ENCODE results near the gene GDPD5.
A peak's percentile ranks its signal among the peaks of the same experiment; 100 is the strongest.

The GDPD5 gene

GRCh38 chr11:75541193-75542087, 15.7 kb upstream of the GDPD5 start:
- no peaks in the 10 kb centered on the region for H3K27me3 ChIP-seq (ENCODE audit: insufficient read depth, low read length)
- no peaks in the 10 kb centered on the region for H3K4me1 ChIP-seq (ENCODE audit: insufficient read depth, low read length)
- H3K9ac ChIP-seq (ENCODE audit: low read depth, low read length) = no peak overlapping the region
- H3K4me3 ChIP-seq (ENCODE audit: low read length) = no peak overlapping the region
- H3K27ac ChIP-seq (ENCODE audit: low read depth, low read length) = no peak overlapping the region
- no peaks in the 10 kb centered on the region for H3K36me3 ChIP-seq (ENCODE audit: insufficient read depth, low read length)
- 94% methylated on average over 3 of the region's 4 CpGs for WGBS
- H3K9me3 ChIP-seq (ENCODE audit: insufficient read depth, low read depth, low read length) = no peaks in the 10 kb centered on the region

DNA sequence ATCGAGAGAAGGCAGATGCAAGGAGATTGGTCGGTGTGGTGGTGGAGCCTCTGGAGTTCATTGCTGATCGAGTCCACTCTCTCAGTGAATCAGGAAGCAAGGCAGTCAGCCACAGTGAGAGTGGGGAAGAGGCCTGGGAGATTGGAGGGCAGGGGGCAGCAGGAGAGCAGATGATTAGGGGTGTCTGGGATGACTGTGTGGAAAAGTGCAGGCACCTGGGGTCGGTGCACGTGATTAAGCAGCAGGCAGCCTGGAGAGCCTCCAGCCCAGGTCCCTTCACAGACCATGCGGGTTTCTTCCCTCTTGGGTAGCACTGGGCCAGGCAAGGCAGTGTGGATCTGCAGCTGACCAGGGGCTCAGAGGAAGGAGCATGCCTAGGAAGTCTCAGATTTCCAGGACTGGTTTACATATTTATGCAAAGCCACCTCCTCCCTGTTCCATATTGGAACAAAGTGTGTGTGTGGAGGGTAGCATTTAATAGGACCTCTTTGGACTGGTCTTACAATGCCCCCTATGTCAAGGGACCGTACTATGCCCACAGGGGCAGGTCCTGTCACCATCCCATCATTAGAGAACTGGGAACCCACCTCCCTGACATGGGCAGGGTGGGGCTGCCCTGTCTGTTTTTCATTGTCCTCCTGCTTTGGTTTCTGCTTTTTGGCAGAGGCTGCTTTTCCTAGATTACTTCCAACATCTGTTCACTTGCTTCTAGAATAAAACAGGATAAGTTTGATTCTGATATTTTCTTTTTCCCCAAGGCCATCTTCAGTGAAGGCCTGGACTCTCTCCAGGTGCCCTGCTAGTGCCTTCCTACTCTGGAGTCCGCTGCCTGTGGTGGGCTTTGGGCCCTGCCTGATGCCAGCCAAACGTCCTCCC, 14.0 kb upstream of the GDPD5 start:
- H3K4me3 ChIP-seq (ENCODE audit: low read length) = no peak overlapping the region
- no peak overlapping the region for H3K27ac ChIP-seq (ENCODE audit: low read depth, low read length)
- WGBS = 86% methylated on average over 9 of the region's 9 CpGs
- no peaks in the 10 kb centered on the region for H3K36me3 ChIP-seq (ENCODE audit: insufficient read depth, low read length)
- H3K9ac ChIP-seq (ENCODE audit: low read depth, low read length) = no peak overlapping the region
- H3K4me1 ChIP-seq (ENCODE audit: insufficient read depth, low read length) = no peaks in the 10 kb centered on the region
- no peaks in the 10 kb centered on the region for H3K9me3 ChIP-seq (ENCODE audit: insufficient read depth, low read depth, low read length)
- no peaks in the 10 kb centered on the region for H3K27me3 ChIP-seq (ENCODE audit: insufficient read depth, low read length)

- H3K36me3 ChIP-seq (ENCODE audit: insufficient read depth, low read length) = no peaks in the 10 kb centered on the region
- no peak overlapping the region for H3K27ac ChIP-seq (ENCODE audit: low read depth, low read length)
- no peaks in the 10 kb centered on the region for H3K27me3 ChIP-seq (ENCODE audit: insufficient read depth, low read length)
- WGBS = 84% methylated on average over 11 of the region's 11 CpGs
- H3K9ac ChIP-seq (ENCODE audit: low read depth, low read length) = no peak overlapping the region
- no peak overlapping the region for H3K4me3 ChIP-seq (ENCODE audit: low read length)
- H3K9me3 ChIP-seq (ENCODE audit: insufficient read depth, low read depth, low read length) = no peaks in the 10 kb centered on the region
- H3K4me1 ChIP-seq (ENCODE audit: insufficient read depth, low read length) = no peaks in the 10 kb centered on the region
Measured at GRCh38 chr11:75538150-75538942, 12.6 kb upstream of the GDPD5 start.

DNA sequence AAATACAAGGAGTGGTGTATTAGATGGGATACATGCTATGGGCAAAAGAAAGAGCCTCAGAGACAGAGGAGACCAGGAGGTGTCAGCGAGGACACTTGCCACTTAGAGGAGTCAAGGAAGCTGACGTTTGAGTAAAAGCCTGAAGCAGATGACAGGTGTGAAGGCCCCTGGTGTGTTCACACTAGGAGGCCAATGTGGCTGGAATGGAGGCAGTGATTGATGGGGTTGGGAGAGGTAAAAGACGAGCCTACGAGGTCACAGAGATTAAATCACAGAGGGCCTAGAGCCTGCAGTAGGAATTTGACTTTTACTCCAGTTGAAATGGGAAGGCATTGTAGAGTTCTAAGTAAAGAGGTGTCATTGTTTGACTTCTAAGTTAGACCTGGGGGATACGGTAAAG, 12.0 kb upstream of the GDPD5 start:
- H3K36me3 ChIP-seq (ENCODE audit: insufficient read depth, low read length) = no peaks in the 10 kb centered on the region
- no peak overlapping the region for H3K4me3 ChIP-seq (ENCODE audit: low read length)
- H3K4me1 ChIP-seq (ENCODE audit: insufficient read depth, low read length) = no peaks in the 10 kb centered on the region
- H3K9me3 ChIP-seq (ENCODE audit: insufficient read depth, low read depth, low read length) = no peaks in the 10 kb centered on the region
- no peak overlapping the region for H3K9ac ChIP-seq (ENCODE audit: low read depth, low read length)
- WGBS = 46% methylated on average over 5 of the region's 5 CpGs
- no peaks in the 10 kb centered on the region for H3K27me3 ChIP-seq (ENCODE audit: insufficient read depth, low read length)
- H3K27ac ChIP-seq (ENCODE audit: low read depth, low read length) = no peak overlapping the region

- Histone ChIP-seq H3K9me3 (ENCODE audit: insufficient read depth, low read depth, low read length) (no peaks in the 10 kb centered on the region), H3K36me3 (ENCODE audit: insufficient read depth, low read length) (no peaks in the 10 kb centered on the region), H3K4me1 (ENCODE audit: insufficient read depth, low read length) (no peaks in the 10 kb centered on the region; the same call in 1 of the 2 replicates), H3K9ac (ENCODE audit: low read depth, low read length) (no peak overlapping the region), H3K27ac (ENCODE audit: low read depth, low read length) (no peak overlapping the region), H3K27me3 (ENCODE audit: insufficient read depth, low read length) (no peaks in the 10 kb centered on the region), H3K4me3 (ENCODE audit: low read length) (no peak overlapping the region)
- WGBS = 79% methylated on average over 10 of the region's 13 CpGs
Measured at GRCh38 chr11:75536786-75537641, 11.3 kb upstream of the GDPD5 start.

GRCh38 chr11:75535071-75535470, 9.3 kb upstream of the GDPD5 start:
- no peak overlapping the region for H3K9ac ChIP-seq (ENCODE audit: low read depth, low read length)
- H3K4me3 ChIP-seq (ENCODE audit: low read length) = no peak overlapping the region
- H3K4me1 ChIP-seq (ENCODE audit: insufficient read depth, low read length) = no peaks in the 10 kb centered on the region; the same call in 1 of the 2 replicates
- H3K27me3 ChIP-seq (ENCODE audit: insufficient read depth, low read length) = no peaks in the 10 kb centered on the region
- no peaks in the 10 kb centered on the region for H3K36me3 ChIP-seq (ENCODE audit: insufficient read depth, low read length)
- no peaks in the 10 kb centered on the region for H3K9me3 ChIP-seq (ENCODE audit: insufficient read depth, low read depth, low read length)
- 88% methylated on average over 1 of the region's 1 CpG for WGBS
- no peak overlapping the region for H3K27ac ChIP-seq (ENCODE audit: low read depth, low read length)

GRCh38 chr11:75534259-75535069, 8.7 kb upstream of the GDPD5 start:
- no peak overlapping the region for H3K27ac ChIP-seq (ENCODE audit: low read depth, low read length)
- no peak overlapping the region for H3K4me3 ChIP-seq (ENCODE audit: low read length)
- H3K9ac ChIP-seq (ENCODE audit: low read depth, low read length) = no peak overlapping the region
- no peaks in the 10 kb centered on the region for H3K36me3 ChIP-seq (ENCODE audit: insufficient read depth, low read length)
- H3K27me3 ChIP-seq (ENCODE audit: insufficient read depth, low read length) = no peaks in the 10 kb centered on the region
- no peaks in the 10 kb centered on the region for H3K9me3 ChIP-seq (ENCODE audit: insufficient read depth, low read depth, low read length)
- WGBS = 85% methylated on average over 14 of the region's 15 CpGs
- H3K4me1 ChIP-seq (ENCODE audit: insufficient read depth, low read length) = no peaks in the 10 kb centered on the region; the same call in 1 of the 2 replicates

GRCh38 chr11:75533896-75534258, 8.1 kb upstream of the GDPD5 start:
- H3K9ac ChIP-seq (ENCODE audit: low read depth, low read length) = no peak overlapping the region
- H3K9me3 ChIP-seq (ENCODE audit: insufficient read depth, low read depth, low read length) = no peaks in the 10 kb centered on the region
- 80% methylated on average over 1 of the region's 1 CpG for WGBS
- H3K4me1 ChIP-seq (ENCODE audit: insufficient read depth, low read length) = no peaks in the 10 kb centered on the region; the same call in 1 of the 2 replicates
- no peaks in the 10 kb centered on the region for H3K27me3 ChIP-seq (ENCODE audit: insufficient read depth, low read length)
- no peaks in the 10 kb centered on the region for H3K36me3 ChIP-seq (ENCODE audit: insufficient read depth, low read length)
- H3K4me3 ChIP-seq (ENCODE audit: low read length) = no peak overlapping the region
- H3K27ac ChIP-seq (ENCODE audit: low read depth, low read length) = no peak overlapping the region

DNA sequence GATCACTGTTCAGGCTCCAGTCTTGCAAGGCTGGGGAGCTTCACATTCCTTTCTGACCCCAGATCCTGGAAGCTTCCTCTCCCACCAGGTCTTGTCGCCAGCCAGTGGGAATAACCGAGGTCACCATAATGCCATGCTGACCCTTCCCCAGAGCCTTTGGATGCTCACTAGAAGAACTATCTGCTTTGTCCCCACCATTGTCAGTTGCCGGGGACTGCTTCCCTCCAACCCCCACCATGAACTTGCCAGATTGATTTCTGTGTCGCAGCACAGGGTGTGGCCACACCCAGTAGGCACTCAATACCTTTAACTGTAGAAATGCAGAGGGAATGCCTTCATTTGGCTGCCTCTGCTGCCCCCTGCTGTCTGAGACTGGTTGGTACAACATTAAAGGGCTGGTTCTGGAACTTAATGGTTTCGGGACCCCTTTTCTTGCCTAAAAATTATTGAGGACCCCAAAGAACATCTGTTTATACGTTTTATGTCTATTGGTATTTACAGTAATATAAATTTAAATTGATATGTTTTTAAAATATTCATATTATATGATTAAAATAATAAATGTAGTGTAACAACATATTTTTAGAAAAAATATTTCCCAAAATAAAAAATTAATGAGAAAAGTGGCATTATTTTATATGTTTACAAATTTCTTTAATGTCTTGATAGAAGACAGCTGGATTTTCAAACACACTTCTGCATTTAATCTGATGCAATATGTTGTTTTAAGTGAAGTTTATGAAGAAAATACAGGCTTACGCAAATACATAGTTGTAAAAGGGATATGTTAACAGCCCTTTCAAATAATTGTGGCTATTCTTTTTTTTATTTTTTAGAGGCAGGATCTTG, 6.7 kb upstream of the GDPD5 start:
- H3K9ac ChIP-seq (ENCODE audit: low read depth, low read length) = no peak overlapping the region
- no peak overlapping the region for H3K27ac ChIP-seq (ENCODE audit: low read depth, low read length)
- 48% methylated on average over 5 of the region's 7 CpGs for WGBS
- H3K9me3 ChIP-seq (ENCODE audit: insufficient read depth, low read depth, low read length) = no peaks in the 10 kb centered on the region
- no peaks in the 10 kb centered on the region for H3K27me3 ChIP-seq (ENCODE audit: insufficient read depth, low read length)
- no peaks in the 10 kb centered on the region for H3K36me3 ChIP-seq (ENCODE audit: insufficient read depth, low read length)
- H3K4me1 ChIP-seq (ENCODE audit: insufficient read depth, low read length) = no peaks in the 10 kb centered on the region; the same call in 1 of the 2 replicates
- peak overlapping the region; percentile 34; the same call in 1 of the 2 replicates for H3K4me3 ChIP-seq (ENCODE audit: low read length)
